Measurements from ENCODE around the gene ACTN2. TPM values are rescaled to one million over a fixed set of nuclear protein-coding genes. Genes with fewer than 3 reads are reported as not detected.

Gene ACTN2
- total RNA-seq, 1 donor from 2014 or later: not detected

DNA sequence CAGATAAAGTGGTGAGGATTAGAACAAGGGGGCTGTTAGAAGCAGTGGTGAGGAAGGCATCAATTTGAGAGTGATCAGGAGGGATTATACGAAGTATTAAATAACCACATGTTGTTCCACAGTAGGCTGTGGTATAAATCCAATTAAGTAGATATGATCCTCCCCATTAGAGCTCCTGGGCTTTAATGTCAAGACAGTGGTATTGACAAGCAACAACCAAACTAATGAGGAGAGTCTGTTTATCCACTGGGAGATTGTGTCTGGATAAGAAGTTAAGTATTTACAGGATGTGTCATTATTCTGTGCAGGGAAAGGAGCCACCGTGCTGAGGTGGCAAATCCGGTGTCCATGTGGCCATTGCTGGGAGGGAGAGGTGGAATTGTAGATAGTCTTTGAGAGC lies 5.8 kb downstream of the ACTN2 start:
- Mint-ChIP-seq H3K27ac (no peak overlapping the region), H3K4me1 (peaks cover 5% of the 10 kb centered on the region), H3K4me3 (no peak overlapping the region), H3K27me3 (peaks cover 45% of the 10 kb centered on the region), H3K36me3 (ENCODE audit: low read depth) (no peaks in the 10 kb centered on the region), H3K9me3 (no peaks in the 10 kb centered on the region)
- intact Hi-C loops (cut with micrococcal nuclease): no loop called here
- ATAC-seq (ENCODE audit: low read depth) (no peak), DNase-seq (no peak)
- ChIA-PET CTCF (no interaction called here), POLR2A (no interaction called here)
- TF ChIP-seq, protein P1, sequence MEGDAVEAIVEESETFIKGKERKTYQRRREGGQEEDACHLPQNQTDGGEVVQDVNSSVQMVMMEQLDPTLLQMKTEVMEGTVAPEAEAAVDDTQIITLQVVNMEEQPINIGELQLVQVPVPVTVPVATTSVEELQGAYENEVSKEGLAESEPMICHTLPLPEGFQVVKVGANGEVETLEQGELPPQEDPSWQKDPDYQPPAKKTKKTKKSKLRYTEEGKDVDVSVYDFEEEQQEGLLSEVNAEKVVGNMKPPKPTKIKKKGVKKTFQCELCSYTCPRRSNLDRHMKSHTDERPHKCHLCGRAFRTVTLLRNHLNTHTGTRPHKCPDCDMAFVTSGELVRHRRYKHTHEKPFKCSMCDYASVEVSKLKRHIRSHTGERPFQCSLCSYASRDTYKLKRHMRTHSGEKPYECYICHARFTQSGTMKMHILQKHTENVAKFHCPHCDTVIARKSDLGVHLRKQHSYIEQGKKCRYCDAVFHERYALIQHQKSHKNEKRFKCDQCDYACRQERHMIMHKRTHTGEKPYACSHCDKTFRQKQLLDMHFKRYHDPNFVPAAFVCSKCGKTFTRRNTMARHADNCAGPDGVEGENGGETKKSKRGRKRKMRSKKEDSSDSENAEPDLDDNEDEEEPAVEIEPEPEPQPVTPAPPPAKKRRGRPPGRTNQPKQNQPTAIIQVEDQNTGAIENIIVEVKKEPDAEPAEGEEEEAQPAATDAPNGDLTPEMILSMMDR (IDR thresholded peaks at IDR 0.05): no peak

DNA sequence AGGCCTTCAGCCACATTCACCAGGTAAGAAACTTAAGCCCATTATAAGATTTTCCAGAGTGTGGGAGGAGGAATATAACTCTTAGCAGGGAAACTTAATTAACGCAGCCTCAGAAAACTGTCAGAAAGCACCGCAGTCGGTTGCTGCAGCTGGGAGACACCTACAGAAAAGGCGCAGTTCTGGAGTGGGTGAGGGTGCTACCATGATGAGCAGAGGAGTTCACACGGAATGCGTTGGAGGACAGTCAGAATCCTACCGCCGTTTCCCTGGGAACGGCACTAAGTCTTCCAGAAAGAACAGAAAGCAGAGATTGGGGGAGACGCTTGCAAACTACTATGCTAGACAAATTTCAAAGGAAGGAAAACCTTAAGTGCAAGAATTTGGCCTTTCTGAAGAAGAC lies 6.4 kb downstream of the ACTN2 start:
- ATAC-seq (ENCODE audit: low read depth): no peak
- intact Hi-C loops (cut with micrococcal nuclease): no loop called here
- no peak for DNase-seq
- ChIA-PET POLR2A (no interaction called here), CTCF (no interaction called here)
- Mint-ChIP-seq H3K4me1 (no peaks in the 10 kb centered on the region), H3K27ac (no peak overlapping the region), H3K4me3 (no peak overlapping the region), H3K27me3 (peaks cover 40% of the 10 kb centered on the region), H3K36me3 (ENCODE audit: low read depth) (no peaks in the 10 kb centered on the region), H3K9me3 (no peaks in the 10 kb centered on the region)
- TF ChIP-seq, protein P1 (IDR thresholded peaks at IDR 0.05): no peak

DNA sequence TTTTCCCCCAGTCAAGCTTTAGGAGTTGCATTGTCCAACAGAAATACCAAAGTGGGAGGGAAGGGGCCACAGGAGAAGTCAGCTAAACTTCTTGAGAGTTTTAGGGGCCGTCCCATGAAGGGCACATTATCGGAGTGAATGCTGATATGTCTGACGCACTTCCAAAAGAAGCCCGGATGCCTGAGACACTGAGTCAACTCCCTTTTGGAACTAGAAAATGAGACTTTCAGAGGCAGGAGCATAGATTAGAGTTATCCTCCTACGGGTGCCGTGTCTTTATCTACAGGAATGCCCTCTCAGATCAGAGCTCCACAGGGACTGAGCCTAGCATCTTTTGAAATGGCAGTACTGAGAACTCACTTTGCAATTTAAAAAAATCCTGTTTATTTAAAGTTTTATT lies 13.1 kb downstream of the ACTN2 start:
- ChIA-PET POLR2A (no interaction called here), CTCF (no interaction called here)
- Mint-ChIP-seq H3K36me3 (ENCODE audit: low read depth) (no peaks in the 10 kb centered on the region), H3K4me1 (no peaks in the 10 kb centered on the region), H3K27ac (no peak overlapping the region), H3K27me3 (peaks cover 2% of the 10 kb centered on the region), H3K4me3 (no peak overlapping the region), H3K9me3 (no peaks in the 10 kb centered on the region)
- no peak for ATAC-seq (ENCODE audit: low read depth)
- intact Hi-C loops (cut with micrococcal nuclease): no loop called here
- DNase-seq: no peak
- TF ChIP-seq, protein P1 (IDR thresholded peaks at IDR 0.05): no peak

DNA sequence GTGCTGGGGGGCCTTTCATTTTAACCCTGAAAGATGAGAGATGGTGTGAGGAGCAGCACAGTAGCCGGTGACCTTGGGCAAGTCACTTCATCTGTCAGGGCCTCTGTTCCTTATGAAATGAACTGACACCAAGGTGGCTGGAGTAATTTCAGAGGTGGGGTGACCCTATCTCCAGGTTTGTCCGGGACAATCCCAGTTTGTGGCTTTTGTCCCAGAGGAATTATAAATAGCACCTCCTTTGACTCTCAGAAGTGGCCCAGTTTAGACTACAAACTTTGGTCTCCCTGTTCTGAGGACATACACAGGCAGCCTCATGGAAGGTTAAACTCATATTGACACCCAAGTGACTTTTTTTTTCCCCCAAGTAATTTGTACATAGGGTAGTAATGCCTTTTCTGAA lies 14.6 kb downstream of the ACTN2 start:
- Mint-ChIP-seq H3K27me3 (peaks cover 2% of the 10 kb centered on the region), H3K4me1 (no peaks in the 10 kb centered on the region), H3K36me3 (ENCODE audit: low read depth) (no peaks in the 10 kb centered on the region), H3K4me3 (no peak overlapping the region), H3K9me3 (no peaks in the 10 kb centered on the region), H3K27ac (no peak overlapping the region)
- intact Hi-C loops (cut with micrococcal nuclease): no loop called here
- ATAC-seq (ENCODE audit: low read depth): no peak
- ChIA-PET POLR2A (no interaction called here), CTCF (no interaction called here)
- TF ChIP-seq, protein P1 (IDR thresholded peaks at IDR 0.05): no peak
- no peak for DNase-seq

DNA sequence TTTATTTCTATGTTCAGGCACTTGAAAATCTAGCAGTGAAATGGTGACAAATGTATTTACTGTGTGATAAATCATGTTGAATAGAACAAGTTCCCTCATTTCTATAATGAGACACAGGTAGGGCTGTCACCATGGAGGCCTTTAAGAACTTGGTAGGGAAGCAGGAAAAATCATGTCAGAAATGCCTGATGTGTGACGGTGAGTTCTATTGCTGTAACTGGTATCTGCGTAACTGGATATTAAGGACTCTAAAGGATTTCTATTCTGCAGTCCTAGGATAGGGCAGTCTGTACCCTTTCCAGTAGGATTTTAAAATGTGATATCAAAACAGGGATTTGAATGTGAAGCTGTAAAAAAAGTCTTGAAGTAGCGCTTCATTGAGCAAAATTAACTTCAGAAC lies 15.5 kb downstream of the ACTN2 start:
- H3K27me3 Mint-ChIP-seq: peaks cover 2% of the 10 kb centered on the region
- H3K4me3 Mint-ChIP-seq: no peak overlapping the region
- no peaks in the 10 kb centered on the region for H3K9me3 Mint-ChIP-seq
- ChIA-PET CTCF (no interaction called here), POLR2A (no interaction called here)
- ATAC-seq (ENCODE audit: low read depth) (no peak), DNase-seq (no peak)
- TF ChIP-seq, protein P1 (IDR thresholded peaks at IDR 0.05): no peak
- no peaks in the 10 kb centered on the region for H3K36me3 Mint-ChIP-seq (ENCODE audit: low read depth)
- no peak overlapping the region for H3K27ac Mint-ChIP-seq
- intact Hi-C loops (cut with micrococcal nuclease): no loop called here
- H3K4me1 Mint-ChIP-seq: no peaks in the 10 kb centered on the region

Data from activated B cell treated with CpG ODN at 0.5 μM for 24 hours (primary cell).